DOHH2 (cell line): ENCODE results near the gene CARD10.

Source experiments
- CTCF ChIP-seq: fragments of 200-600 bp; sonication (generic); IDR thresholded peaks from one replicate; pipeline ENCODE4 v1.5.1; 2014; ENCODE audit warnings: antibody characterized with exemption, mild to moderate bottlenecking, low read depth, low read length; ENCODE audit not compliant: poor library complexity, severe bottlenecking
- EZH2phosphoT487 ChIP-seq: fragments of 200-600 bp; sonication (generic); IDR thresholded peaks from 2 replicates; pipeline ENCODE4 v1.6.1; 2017; ENCODE audit warnings: borderline replicate concordance, mild to moderate bottlenecking, antibody characterized with exemption, low read length, moderate library complexity, mixed read lengths

- TF ChIP-seq CTCF (no peak), EZH2phosphoT487 (no peak)
Measured at GRCh38 chr22:37553725-37554124, 34.5 kb upstream of the CARD10 start.
